Activated CD4-positive, alpha-beta memory T cell treated with anti-CD3 and anti-CD28 coated beads, Interleukin-2, amount 10 ng/mL, durations not matched to agents 7 days and 5 days (primary cell): ENCODE measurements around the gene EPPIN. TPM values are rescaled to one million over a fixed set of nuclear protein-coding genes. Genes with fewer than 3 reads are reported as not detected.
"Not testable (repeated sequence)": the region's sequence is repeated elsewhere in the genome, so short reads cannot be mapped to it uniquely, and the experiment has no call there.

Experiments
- CTCF ChIA-PET: fragments of 350-600 bp; sonication (Branson Sonifier 250); formaldehyde crosslinking; loops from one replicate; lab custom pipeline; 2021; ENCODE audit warnings: antibody characterized with exemption, inconsistent platforms; lab: Charles Lee
- POLR2A ChIA-PET: fragments of 350-600 bp; sonication (Branson Sonifier 250); formaldehyde crosslinking; loops from one replicate; lab custom pipeline; 2021; ENCODE audit warnings: antibody characterized with exemption; lab: Charles Lee
- DNase-seq: peaks from one replicate; pipeline ENCODE4 v3.0.0-alpha.2; 2020
- H3K27ac Mint-ChIP-seq: one replicate; pipeline ENCODE4 v1.8.0; 2021; ENCODE audit warnings: mild to moderate bottlenecking, mixed read lengths
- H3K27me3 Mint-ChIP-seq: one replicate; pipeline ENCODE4 v1.8.0; 2021; ENCODE audit warnings: mixed read lengths
- H3K36me3 Mint-ChIP-seq: one replicate; pipeline ENCODE4 v1.8.0; 2021; ENCODE audit warnings: low read depth, mixed read lengths
- H3K4me1 Mint-ChIP-seq: one replicate; pipeline ENCODE4 v1.8.0; 2021; ENCODE audit warnings: mixed read lengths
- H3K4me3 Mint-ChIP-seq: one replicate; pipeline ENCODE4 v1.8.0; 2021; ENCODE audit warnings: mild to moderate bottlenecking, mixed read lengths
- H3K9me3 Mint-ChIP-seq: one replicate; pipeline ENCODE4 v1.8.0; 2021; ENCODE audit warnings: mixed read lengths
- total RNA-seq, 2 experiments: library from RNA; stranded (reverse); gene quantifications; one replicate each; pipeline ENCODE4 v1.2.3, GENCODE V29; 2021

Gene EPPIN
- total RNA-seq, 2 experiments from 2014 or later, result not detected

DNA sequence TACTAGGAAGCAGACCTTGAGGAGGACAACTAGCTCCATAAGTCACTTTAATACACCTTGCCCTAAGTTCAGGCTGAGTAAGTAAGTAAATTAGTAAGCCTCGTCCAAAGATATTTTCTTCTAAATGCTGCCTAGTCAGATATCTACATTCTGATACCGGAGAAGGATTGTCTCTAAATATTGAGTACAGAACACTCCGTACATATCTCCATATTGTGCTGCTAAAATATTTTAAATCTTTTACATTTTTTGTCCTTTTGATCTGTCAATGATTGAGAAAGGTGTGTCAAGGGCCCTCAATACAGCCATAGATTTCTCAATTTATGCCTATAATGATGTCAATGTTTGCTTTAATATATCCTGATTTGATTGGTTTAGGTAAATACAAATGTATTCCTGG is 28.7 kb upstream of the EPPIN start:
- Mint-ChIP-seq H3K4me1 (no peaks in the 10 kb centered on the region), H3K4me3 (no peak overlapping the region), H3K9me3 (no peaks in the 10 kb centered on the region), H3K27ac (no peak overlapping the region), H3K27me3 (peaks cover 25% of the 10 kb centered on the region), H3K36me3 (no peaks in the 10 kb centered on the region)
- ChIA-PET CTCF (no interaction called here), POLR2A (no interaction called here)
- DNase-seq, result no peak

DNA sequence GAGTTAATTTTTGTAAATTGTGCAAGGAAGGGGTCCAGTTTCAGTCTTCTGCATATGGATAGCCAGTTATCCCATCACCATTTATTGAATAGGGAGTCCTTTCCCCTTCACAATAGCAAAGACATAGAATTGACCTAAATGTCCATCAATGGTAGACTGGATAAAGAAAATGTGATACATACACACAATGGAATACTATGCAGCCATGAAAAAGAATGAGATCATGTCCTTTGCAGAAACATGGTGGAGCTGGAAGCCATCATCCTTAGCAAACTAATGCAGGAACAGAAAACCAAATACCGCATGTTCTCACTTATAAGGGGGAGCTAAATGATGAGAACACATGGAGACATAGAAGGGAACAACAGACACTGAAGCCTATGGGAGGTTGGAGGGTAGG is 22.4 kb upstream of the EPPIN start:
- H3K9me3 Mint-ChIP-seq, H3K4me1 Mint-ChIP-seq, H3K4me3 Mint-ChIP-seq, H3K36me3 Mint-ChIP-seq, DNase-seq, POLR2A ChIA-PET, H3K27ac Mint-ChIP-seq, CTCF ChIA-PET: not testable (repeated sequence)
- peaks cover 20% of the 10 kb centered on the region for H3K27me3 Mint-ChIP-seq

DNA sequence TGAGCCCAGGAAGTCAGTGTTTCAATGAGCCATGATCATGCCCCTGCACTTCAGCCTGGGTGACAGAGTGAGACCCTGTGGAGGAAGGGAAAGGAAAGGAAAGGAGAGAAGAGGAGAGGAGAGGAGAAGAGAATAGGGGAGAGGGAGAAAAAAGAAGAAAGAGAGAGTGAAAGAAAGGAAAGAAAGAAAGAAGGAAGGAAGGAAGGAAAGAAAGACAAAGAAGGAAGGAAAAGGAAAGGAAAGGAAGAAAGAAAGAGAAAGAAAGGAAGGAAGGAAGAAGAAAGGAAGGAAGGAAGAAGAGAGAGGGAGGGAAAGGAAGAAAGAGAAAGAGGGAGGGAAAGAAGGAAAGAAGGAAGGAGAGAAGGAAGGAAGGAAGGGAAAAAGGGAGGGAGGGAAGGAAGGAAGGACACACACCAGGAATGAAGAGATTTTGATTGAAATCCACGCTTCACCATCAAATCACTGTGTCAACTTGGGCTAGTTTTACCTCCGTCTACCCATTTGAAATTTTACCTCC is 17.6 kb upstream of the EPPIN start:
- peaks cover 10% of the 10 kb centered on the region for H3K27me3 Mint-ChIP-seq
- H3K4me3 Mint-ChIP-seq, result no peak overlapping the region
- ChIA-PET CTCF (interaction anchor here (0.7 kb wide), 1 partner anchor 202 kb away, joined by 4 read pairs; the partner anchor contains the start of gene SYS1), POLR2A (no interaction called here)
- no peaks in the 10 kb centered on the region for H3K36me3 Mint-ChIP-seq
- H3K4me1 Mint-ChIP-seq, result no peaks in the 10 kb centered on the region
- no peak for DNase-seq
- H3K27ac Mint-ChIP-seq, result no peak overlapping the region
- peaks cover 2% of the 10 kb centered on the region for H3K9me3 Mint-ChIP-seq

DNA sequence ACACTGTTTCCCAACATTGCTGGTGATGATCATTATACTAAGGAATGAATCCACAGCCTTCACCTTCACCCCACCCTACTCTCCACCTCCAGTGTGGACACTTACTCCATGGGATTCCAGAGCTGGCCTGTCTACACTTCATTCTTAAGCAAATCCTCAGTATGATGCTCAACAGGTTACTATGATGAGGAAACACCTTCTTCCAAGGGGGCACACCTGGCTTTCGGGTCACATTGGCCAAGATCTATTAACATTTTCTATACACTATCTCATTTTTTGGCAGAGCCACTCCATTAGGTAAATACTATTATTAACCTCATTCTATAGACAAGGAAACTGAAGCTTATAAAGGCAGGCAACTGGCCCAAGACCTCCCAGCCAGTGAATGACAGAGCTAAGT is 8.0 kb upstream of the EPPIN start:
- H3K36me3 Mint-ChIP-seq, result no peaks in the 10 kb centered on the region
- peaks cover 20% of the 10 kb centered on the region for H3K27me3 Mint-ChIP-seq
- H3K9me3 Mint-ChIP-seq, result no peaks in the 10 kb centered on the region
- no peak overlapping the region for H3K27ac Mint-ChIP-seq
- CTCF ChIA-PET, result no interaction called here
- no peak for DNase-seq
- POLR2A ChIA-PET, result no interaction called here
- H3K4me3 Mint-ChIP-seq, result no peak overlapping the region
- H3K4me1 Mint-ChIP-seq, result no peaks in the 10 kb centered on the region

DNA sequence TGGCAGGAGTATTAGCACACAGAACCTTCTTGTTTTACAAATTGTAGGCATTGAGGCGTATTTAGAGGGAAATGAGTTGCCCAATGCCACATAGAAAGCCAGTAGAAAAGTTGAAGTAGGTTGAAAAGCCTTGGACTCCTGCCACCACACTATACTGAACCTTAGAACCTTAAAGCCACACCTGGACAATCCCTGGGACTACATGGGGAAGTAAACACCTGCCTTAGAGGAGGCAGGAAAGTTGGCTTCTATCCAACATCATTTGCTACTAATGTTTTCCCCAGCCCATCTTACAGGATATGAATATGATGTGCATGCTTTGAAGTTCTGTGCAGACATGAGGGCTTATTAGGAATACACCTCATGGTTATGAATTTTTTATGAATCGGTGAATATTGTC is 5.3 kb upstream of the EPPIN start:
- Mint-ChIP-seq H3K9me3 (no peaks in the 10 kb centered on the region), H3K27me3 (peaks cover 19% of the 10 kb centered on the region), H3K4me3 (no peak overlapping the region), H3K27ac (no peak overlapping the region), H3K36me3 (no peaks in the 10 kb centered on the region), H3K4me1 (no peaks in the 10 kb centered on the region)
- CTCF ChIA-PET, result no interaction called here
- POLR2A ChIA-PET, result no interaction called here
- DNase-seq, result no peak

DNA sequence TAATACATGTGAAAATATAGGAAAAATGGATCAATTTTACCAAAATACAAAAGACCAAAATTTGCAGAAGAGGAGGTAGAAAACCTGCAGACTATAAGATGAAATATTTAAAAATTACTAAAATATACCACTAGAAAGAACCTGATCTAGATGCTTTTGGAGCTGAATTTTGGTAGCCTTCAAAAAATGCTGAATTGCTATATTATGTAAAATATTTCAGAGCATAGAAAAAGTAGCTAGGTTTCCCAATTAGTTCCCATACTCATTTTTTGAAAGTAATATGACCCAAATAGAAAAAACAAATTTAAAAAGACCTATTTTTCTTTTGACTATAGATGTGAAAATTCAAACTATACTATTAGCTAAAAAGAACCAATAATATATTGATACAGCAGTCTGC is 3.6 kb upstream of the EPPIN start:
- DNase-seq, result no peak
- no peaks in the 10 kb centered on the region for H3K4me1 Mint-ChIP-seq
- H3K27ac Mint-ChIP-seq, result no peak overlapping the region
- H3K36me3 Mint-ChIP-seq, result no peaks in the 10 kb centered on the region
- ChIA-PET CTCF (no interaction called here), POLR2A (no interaction called here)
- H3K9me3 Mint-ChIP-seq, result no peaks in the 10 kb centered on the region
- H3K4me3 Mint-ChIP-seq, result no peak overlapping the region
- peaks cover 17% of the 10 kb centered on the region for H3K27me3 Mint-ChIP-seq

DNA sequence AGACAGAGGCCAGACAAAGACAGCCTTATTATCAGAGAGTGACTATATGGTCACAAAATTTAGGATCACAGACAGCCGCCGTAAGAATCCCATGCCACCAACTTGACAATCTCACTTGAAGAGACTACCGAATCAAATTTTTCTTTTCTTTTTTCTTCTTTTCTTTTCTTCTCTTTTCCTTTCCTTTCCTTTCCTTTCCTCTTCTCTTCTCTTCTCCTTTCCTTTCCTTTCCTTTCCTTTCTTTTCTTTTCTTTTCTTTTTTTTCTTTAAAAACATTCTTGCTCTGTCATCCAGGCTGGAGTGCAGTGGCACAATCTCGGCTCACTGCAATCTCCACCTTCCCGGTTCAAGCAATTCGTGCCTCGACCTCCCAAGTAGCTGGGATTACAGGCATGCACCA is 1.2 kb upstream of the EPPIN start:
- Mint-ChIP-seq H3K4me1 (no peaks in the 10 kb centered on the region), H3K9me3 (no peaks in the 10 kb centered on the region), H3K36me3 (no peaks in the 10 kb centered on the region), H3K27ac (no peak overlapping the region), H3K27me3 (peaks cover 26% of the 10 kb centered on the region), H3K4me3 (no peak overlapping the region)
- CTCF ChIA-PET, result no interaction called here
- POLR2A ChIA-PET, result no interaction called here
- no peak for DNase-seq

DNA sequence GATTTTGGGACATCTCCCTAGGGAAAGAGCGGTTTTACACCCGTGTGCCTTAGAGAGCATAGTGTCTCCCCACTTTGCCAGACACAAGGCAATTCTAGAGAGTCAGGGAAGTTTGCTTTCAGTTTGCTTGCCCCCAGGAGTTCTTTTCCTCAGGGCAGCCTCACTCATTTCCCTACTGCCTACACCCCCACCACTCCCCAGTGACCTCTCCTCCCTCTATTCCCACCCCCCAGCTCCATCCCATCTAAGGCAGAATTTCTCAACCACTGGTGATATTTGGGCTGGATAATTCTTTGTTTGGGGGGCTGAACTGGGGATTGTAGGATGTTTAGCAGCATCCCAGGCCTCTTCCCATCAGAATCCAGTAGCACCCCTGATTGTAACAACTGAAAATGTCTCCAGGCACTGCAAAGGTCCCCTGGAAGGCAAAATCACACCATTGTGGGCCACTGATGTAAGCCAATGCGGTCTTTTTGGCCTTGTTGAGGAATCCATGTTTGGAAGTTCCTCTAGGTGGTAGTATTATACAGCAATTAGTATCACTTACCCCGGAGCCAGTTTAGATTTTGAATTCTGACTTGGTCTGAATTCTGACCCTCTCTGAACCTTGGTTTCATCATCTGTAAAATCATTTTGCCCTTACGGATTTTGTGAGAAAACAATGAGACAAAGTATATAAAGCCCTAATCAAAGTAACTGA is 1.3 kb downstream of the EPPIN start:
- Mint-ChIP-seq H3K4me3 (no peak overlapping the region), H3K4me1 (no peaks in the 10 kb centered on the region), H3K27me3 (peaks cover 34% of the 10 kb centered on the region), H3K27ac (no peak overlapping the region), H3K9me3 (no peaks in the 10 kb centered on the region), H3K36me3 (no peaks in the 10 kb centered on the region)
- DNase-seq, result no peak
- ChIA-PET CTCF (no interaction called here), POLR2A (no interaction called here)

DNA sequence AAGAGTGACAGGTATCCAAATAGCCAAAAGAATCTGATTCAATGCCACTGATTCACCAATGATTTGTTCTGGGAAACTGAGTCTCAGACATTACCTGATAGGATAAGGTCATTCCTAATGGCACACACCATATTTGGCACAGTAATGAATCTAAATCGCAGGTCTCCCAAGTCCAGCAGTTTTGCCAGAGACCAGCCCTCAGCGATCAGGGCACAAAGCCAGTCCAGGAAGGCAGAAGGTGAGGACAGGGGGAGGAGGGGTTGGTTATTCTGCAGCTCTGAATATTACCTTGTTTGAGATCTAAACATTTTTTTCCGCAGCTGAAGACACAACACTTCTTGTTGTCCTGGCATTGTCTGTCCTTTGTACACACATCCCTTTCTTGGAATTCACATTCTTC is 1.9 kb downstream of the EPPIN start:
- no peak overlapping the region for H3K27ac Mint-ChIP-seq
- H3K36me3 Mint-ChIP-seq, result no peaks in the 10 kb centered on the region
- ChIA-PET CTCF (no interaction called here), POLR2A (no interaction called here)
- H3K27me3 Mint-ChIP-seq, result peaks cover 34% of the 10 kb centered on the region
- H3K4me1 Mint-ChIP-seq, result no peaks in the 10 kb centered on the region
- no peaks in the 10 kb centered on the region for H3K9me3 Mint-ChIP-seq
- DNase-seq, result no peak
- no peak overlapping the region for H3K4me3 Mint-ChIP-seq

DNA sequence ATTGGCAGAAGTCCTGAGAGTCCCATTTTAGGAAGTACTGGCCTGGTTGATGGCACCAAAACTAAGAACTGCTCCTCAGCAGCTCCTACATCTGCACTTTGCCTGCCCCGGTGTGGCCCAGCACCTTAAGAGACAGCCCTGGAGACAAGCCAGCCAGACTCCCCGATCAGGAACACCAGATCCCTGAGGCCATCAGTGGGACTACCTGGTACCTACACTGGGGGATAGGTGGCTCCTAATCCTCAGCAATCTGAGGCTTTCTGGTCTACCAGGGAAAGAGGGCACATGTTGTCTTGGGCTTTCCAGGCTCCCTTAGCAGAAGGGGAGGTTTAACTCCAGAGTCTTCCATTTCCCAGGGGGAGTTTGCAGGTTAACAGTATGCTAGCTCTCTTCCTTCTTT is 7.8 kb downstream of the EPPIN start, which contains the start of gene WFDC6:
TSS of gene WFDC6 (minus strand) at position 101 of the 400 bp plus-strand sequence. CDS start at position 26, 75 bp downstream.
- H3K4me1 Mint-ChIP-seq, result no peaks in the 10 kb centered on the region
- peaks cover 28% of the 10 kb centered on the region for H3K27me3 Mint-ChIP-seq
- POLR2A ChIA-PET, result no interaction called here
- CTCF ChIA-PET, result interaction anchor here (1.6 kb wide), 1 partner anchor 232 kb away, joined by 4 read pairs; no protein-coding TSS in a partner anchor
- no peaks in the 10 kb centered on the region for H3K9me3 Mint-ChIP-seq
- no peak within 1 kb of the TSS for H3K27ac Mint-ChIP-seq
- no peak within 1 kb of the TSS for H3K4me3 Mint-ChIP-seq
- DNase-seq, result no peak
- no peaks in the 10 kb centered on the region for H3K36me3 Mint-ChIP-seq

DNA sequence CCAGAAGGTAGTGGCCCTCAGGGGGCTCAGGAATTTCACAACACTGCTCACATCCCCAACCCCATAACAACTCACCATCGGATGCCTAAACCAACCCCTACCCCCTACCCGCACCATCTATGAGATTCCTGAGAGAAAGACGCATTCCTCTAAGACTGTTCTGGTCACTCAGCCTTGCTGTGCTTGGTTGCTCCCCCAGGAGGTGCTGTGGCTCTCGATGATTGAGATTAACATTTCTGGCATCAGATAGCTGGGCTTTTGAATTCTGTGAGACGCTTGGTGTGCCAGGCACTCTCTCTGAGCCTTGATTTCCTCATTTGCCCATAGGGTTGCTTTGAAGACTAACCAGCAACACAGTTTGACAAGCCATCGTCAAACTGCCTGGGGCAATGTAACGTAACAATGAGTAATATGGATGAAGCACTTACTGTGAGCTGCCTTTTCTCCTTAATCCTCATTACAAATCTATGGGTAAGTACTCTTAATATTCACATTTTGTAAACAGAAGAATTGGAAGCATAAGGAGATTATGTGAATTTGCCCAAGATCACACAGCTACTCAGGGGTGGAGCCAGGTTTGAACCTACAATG is 8.9 kb downstream of the EPPIN start:
- DNase-seq, result no peak
- Mint-ChIP-seq H3K9me3 (no peaks in the 10 kb centered on the region), H3K27me3 (peaks cover 22% of the 10 kb centered on the region), H3K27ac (no peak overlapping the region), H3K4me1 (no peaks in the 10 kb centered on the region), H3K36me3 (no peaks in the 10 kb centered on the region), H3K4me3 (no peak overlapping the region)
- CTCF ChIA-PET, result interaction anchor here (1.6 kb wide), 1 partner anchor 233 kb away, joined by 4 read pairs; no protein-coding TSS in a partner anchor
- POLR2A ChIA-PET, result no interaction called here

DNA sequence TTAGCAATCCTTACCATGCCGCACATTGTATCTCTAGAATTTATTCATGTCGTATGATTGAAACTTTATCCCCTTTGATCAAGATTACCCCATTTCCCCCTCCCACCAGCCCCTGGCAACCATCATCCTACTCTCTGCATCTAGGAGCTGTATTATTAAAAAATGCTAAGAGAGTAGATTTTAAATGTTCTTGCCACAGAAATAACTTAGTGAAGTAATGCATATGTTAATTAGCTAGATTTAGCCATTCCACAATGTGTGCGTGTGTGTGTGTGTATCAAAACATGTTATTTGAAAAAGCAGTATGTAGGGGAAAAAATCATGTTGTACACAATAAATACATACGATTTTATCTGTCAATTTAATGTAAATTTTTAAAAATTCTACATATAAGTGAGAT is 19.9 kb downstream of the EPPIN start:
- H3K4me3 Mint-ChIP-seq, result no peak overlapping the region
- H3K36me3 Mint-ChIP-seq, result no peaks in the 10 kb centered on the region
- H3K4me1 Mint-ChIP-seq, result no peaks in the 10 kb centered on the region
- no peak for DNase-seq
- POLR2A ChIA-PET, result no interaction called here
- H3K9me3 Mint-ChIP-seq, result no peaks in the 10 kb centered on the region
- no peak overlapping the region for H3K27ac Mint-ChIP-seq
- CTCF ChIA-PET, result no interaction called here
- peaks cover 43% of the 10 kb centered on the region for H3K27me3 Mint-ChIP-seq

DNA sequence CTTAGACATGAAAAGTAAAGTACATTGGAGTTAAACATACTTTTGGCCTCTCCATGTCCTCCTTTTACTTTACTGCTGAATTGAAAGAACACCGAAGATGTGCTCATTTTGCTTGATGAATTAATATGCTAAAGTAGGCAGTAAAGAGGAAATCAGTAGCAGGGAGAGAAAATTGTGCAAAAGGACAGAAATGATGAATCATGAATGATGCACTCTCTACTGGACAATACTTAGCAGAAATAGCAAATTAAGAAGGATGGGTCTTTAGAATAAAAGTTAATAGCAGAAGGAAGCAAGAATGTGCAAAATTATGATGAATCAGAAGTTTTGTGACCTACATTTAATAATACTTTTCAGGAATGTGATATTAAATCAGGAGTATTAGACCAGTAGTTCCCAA is 23.4 kb downstream of the EPPIN start:
- H3K36me3 Mint-ChIP-seq, result no peaks in the 10 kb centered on the region
- ChIA-PET POLR2A (no interaction called here), CTCF (no interaction called here)
- DNase-seq, result no peak
- H3K27me3 Mint-ChIP-seq, result peaks cover 37% of the 10 kb centered on the region
- no peak overlapping the region for H3K4me3 Mint-ChIP-seq
- H3K9me3 Mint-ChIP-seq, result no peaks in the 10 kb centered on the region
- H3K27ac Mint-ChIP-seq, result no peak overlapping the region
- H3K4me1 Mint-ChIP-seq, result no peaks in the 10 kb centered on the region
